Measurements from ENCODE around the gene FNIP2. TPM values are rescaled to one million over a fixed set of nuclear protein-coding genes. Genes with fewer than 3 reads are reported as not detected.
"Not testable (repeated sequence)": the region's sequence is repeated elsewhere in the genome, so short reads cannot be mapped to it uniquely, and the experiment has no call there.

Gene FNIP2
- total RNA-seq, 2 experiments from 2014 or later, result 12.3 to 17.1 TPM

DNA sequence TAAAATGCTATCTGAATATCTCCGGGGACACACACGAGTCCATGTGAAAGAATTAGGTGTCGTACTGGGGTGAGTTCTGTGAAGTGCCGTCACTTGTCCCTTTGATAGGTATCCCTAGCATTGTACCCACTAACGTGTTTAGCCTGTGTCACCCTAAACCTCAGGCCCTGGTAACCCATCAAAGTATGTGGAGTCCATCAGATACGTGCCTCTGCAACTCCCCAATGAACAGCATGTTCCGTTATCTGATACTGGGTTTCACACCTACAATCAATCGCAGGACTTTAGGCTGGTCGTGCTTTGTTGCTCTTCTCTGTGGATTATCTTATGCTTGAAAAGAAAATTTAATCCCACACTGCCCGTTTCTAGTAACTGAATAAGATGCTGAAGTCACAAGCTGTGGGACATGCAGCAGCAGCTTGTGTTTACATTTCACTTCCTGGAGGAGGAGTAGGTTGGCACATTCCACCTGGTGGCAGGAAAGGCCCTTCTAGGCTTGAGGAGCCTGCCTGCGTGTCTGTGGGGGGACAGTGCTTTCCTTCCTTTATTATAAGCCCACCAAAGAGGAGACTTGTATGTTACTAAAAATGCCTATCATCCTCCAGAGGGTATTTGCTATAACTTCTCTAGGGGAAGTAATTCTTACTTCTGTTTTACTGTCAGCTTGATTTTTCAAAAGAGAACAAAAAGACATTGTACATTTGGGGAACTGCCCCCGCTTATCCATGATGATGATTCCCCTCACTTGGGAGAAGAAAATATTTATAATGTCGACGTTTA is 127.2 kb downstream of the FNIP2 start:
- no peak for ATAC-seq
- Mint-ChIP-seq H3K27ac (no peak overlapping the region), H3K27me3 (no peaks in the 10 kb centered on the region), H3K4me3 (no peak overlapping the region), H3K4me1 (peaks cover 14% of the 10 kb centered on the region), H3K9me3 (ENCODE audit: low read depth) (peaks cover 4% of the 10 kb centered on the region), H3K36me3 (peaks cover 44% of the 10 kb centered on the region)
- DNase-seq, result no peak
- CTCF ChIA-PET, result no interaction called here

DNA sequence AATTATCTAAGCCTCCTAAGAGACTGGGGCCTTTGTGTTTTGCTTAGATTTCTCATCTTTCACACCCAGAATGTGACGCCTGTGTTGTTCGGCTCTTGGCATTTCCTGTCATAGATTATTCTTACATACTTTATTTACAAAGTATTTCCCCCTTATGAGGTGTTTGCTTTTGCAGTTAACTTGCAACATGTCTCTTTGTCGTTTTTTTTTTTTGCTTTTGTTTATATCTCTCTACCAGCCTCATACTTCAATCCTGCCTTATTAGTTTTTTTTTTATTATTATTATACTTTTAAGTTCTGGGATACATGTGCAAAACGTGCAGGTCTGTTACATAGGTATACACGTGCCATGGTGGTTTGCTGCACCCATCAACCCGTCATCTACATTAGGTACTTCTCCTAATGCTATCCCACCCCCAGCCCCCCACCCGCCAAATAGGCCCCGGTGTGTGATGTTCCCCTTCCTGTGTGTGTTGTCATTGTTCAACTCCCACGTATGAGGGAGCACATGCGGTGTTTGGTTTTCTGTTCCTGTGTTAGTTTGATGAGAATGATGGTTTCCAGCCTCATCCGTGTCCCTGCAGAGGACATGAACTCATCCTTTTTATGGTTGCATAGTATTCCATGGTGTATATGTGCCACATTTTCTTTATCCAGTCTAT is 127.9 kb downstream of the FNIP2 start:
- H3K27ac Mint-ChIP-seq; H3K9me3 Mint-ChIP-seq (ENCODE audit: low read depth); H3K4me3 Mint-ChIP-seq; CTCF ChIA-PET; ATAC-seq; H3K27me3 Mint-ChIP-seq; DNase-seq: not testable (repeated sequence)
- Mint-ChIP-seq H3K4me1 (peaks cover 19% of the 10 kb centered on the region), H3K36me3 (peaks cover 48% of the 10 kb centered on the region)

DNA sequence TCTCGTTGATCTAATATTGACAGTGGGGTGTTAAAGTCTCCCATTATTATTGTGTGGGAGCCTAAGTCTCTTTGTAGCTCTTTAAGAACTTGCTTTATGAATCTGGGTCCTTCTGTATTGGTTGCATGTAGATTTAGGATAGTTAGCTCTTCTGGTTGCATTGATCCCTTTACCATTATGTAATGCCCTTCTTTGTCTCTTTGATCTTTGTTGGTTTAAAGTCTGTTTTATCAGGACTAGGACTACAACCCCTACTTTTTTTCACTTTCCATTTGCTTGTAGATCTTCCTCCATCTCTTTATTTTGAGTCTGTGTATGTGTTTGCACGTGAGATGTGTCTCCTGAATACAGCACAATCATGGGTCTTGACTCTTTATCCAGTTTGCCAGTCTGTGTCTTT is 131.6 kb downstream of the FNIP2 start:
- H3K4me1 Mint-ChIP-seq, result peaks cover 38% of the 10 kb centered on the region
- H3K4me3 Mint-ChIP-seq; H3K9me3 Mint-ChIP-seq (ENCODE audit: low read depth); H3K27ac Mint-ChIP-seq; CTCF ChIA-PET; H3K27me3 Mint-ChIP-seq; ATAC-seq; DNase-seq: not testable (repeated sequence)
- peaks cover 67% of the 10 kb centered on the region for H3K36me3 Mint-ChIP-seq

DNA sequence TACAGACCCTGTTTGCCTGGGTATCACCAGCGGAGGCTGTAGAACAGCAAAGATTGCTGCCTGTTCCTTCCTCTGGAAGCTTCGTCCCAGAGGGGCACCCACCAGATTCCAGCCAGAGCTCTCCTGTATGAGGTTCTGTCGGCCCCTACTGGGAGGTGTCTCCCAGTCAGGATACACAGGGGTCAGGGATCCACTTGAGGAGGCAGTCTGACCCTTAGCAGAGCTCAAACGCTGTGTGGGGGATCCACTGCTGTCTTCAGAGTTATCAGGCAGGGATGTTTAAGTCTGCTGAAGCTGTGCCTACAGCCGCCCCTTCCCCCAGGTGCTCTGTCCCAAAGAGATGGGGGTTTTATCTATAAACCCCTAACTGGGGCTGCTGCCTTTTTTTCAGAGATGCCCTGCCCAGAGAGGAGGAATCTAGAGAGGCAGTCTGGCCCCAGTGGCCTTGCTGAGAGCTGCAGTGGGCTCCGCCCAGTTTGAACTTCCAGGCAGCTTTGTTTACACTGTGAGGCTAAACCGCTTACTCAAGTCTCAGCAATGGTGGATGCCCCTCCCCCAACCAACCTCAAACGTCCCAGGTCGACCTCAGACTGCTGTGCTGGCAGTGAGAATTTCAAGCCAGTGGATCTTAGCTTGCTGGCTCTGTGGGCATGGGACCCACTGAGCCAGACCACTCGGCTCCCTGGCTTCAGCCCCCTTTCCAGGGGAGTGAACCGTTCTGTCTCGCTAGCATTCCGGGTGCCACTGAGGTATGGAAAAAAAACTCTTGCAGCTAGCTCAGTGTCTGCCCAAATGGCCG is 133.7 kb downstream of the FNIP2 start:
- peak; percentile 80 for DNase-seq
- Mint-ChIP-seq H3K27ac (peak overlapping the region; percentile 27), H3K36me3 (peaks cover 67% of the 10 kb centered on the region), H3K4me1 (peaks cover 45% of the 10 kb centered on the region)
- H3K9me3 Mint-ChIP-seq (ENCODE audit: low read depth); CTCF ChIA-PET; H3K27me3 Mint-ChIP-seq; H3K4me3 Mint-ChIP-seq: not testable (repeated sequence)
- ATAC-seq, result peak; percentile 86

DNA sequence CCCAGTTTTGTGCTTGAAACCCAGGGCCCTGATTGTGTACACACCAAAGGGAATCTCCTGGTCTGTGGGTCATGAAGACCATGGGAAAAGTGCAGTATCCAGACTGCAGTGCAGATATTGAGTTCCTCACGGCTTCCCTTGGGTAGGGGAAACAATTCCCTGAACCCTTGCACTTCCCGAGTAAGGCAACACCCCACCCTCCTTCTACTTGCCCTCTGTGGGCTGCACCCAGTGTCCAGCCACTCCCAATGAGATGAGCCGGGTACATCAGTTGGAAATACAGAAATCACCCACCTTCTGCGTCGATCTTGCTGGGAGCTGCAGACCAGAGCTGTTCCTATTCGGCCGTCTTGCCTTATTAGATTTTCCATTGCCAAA is 134.2 kb downstream of the FNIP2 start:
- H3K9me3 Mint-ChIP-seq (ENCODE audit: low read depth), result peaks cover 4% of the 10 kb centered on the region
- DNase-seq (no peak), ATAC-seq (no peak)
- CTCF ChIA-PET, result no interaction called here
- no peaks in the 10 kb centered on the region for H3K27me3 Mint-ChIP-seq
- H3K4me1 Mint-ChIP-seq, result peaks cover 45% of the 10 kb centered on the region
- H3K36me3 Mint-ChIP-seq, result peaks cover 61% of the 10 kb centered on the region
- H3K27ac Mint-ChIP-seq, result peak overlapping the region; percentile 27
- H3K4me3 Mint-ChIP-seq, result no peak overlapping the region

DNA sequence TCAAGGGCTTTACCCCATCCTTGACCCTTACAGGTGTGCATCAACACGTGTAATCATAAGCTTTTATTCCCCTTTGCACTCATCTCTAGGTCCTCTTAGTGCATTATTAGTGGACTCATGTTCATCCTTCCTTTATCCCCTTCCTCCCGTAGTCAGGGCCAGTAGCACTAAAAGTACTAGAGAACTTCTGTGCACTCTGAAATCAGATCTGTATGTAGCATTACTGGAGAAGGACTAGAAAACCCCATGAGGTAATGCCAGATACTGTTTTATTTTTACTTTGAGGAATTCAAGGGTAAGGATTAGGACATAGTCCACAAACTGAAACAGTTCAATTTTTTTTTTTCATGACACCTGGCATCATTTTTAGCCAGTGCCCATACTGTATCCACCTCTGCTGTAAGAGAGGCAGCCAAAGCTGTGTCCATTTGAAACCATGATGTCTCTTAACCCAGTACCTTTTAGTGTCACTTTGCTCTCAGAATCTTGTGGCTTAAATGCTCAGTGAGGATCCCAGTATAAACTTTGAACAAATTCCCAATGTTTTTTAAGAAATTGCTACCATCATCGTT is 134.7 kb downstream of the FNIP2 start:
- H3K36me3 Mint-ChIP-seq, result peaks cover 57% of the 10 kb centered on the region
- no peak overlapping the region for H3K27ac Mint-ChIP-seq
- no peak overlapping the region for H3K4me3 Mint-ChIP-seq
- ATAC-seq, result no peak
- H3K9me3 Mint-ChIP-seq (ENCODE audit: low read depth), result peaks cover 4% of the 10 kb centered on the region
- H3K27me3 Mint-ChIP-seq, result no peaks in the 10 kb centered on the region
- DNase-seq, result no peak
- peaks cover 45% of the 10 kb centered on the region for H3K4me1 Mint-ChIP-seq
- CTCF ChIA-PET, result interaction anchor here (2.0 kb wide), 1 partner anchor 10 kb away, joined by 5 read pairs; no protein-coding TSS in a partner anchor

DNA sequence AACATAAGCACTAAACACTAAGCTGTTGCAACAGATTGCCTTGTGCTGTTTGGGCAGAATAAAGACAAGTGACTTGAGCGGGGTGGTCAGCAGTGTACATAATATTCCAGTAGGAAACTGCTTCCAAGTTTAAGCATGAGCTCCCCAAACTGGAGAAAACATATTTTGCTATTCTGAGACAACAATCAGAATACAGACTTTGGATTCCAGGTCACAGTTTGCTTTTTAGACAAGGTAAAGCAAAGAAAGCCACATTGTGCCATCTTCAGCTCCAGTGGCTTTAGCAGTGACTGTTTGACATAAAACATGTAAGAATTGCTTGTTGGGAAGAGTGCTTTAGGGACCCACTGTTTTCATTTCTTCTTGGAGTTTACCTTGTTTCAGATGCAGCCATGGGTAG is 136.0 kb downstream of the FNIP2 start:
- H3K27me3 Mint-ChIP-seq, result no peaks in the 10 kb centered on the region
- DNase-seq (no peak), ATAC-seq (no peak)
- peaks cover 4% of the 10 kb centered on the region for H3K9me3 Mint-ChIP-seq (ENCODE audit: low read depth)
- H3K36me3 Mint-ChIP-seq, result peaks cover 44% of the 10 kb centered on the region
- CTCF ChIA-PET, result interaction anchor here (0.7 to 2.0 kb wide), 3 partner anchors 9 to 517 kb away, joined by 3 to 5 read pairs (median 3); no protein-coding TSS in a partner anchor
- no peak overlapping the region for H3K4me3 Mint-ChIP-seq
- no peak overlapping the region for H3K27ac Mint-ChIP-seq
- peaks cover 40% of the 10 kb centered on the region for H3K4me1 Mint-ChIP-seq

DNA sequence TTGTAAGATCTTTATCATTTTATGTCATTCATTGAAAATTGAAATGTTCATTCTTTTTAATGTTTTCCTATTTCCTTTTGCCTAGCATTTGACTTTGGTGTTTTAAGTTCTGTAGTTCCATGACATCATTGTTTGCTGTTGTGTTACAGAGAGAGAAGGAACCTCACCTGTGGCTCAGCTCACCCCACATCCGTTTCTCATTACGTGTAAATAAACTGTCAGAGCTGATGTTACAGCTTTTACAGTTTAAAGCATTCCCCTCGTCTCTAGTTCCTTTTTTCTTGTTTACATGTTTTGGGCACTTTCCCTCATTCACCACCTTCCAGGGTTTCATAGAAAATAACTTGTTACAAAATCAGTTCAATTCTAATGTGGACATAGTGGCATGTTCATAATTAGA is 137.2 kb downstream of the FNIP2 start:
- CTCF ChIA-PET, result interaction anchor here (0.6 kb wide), 1 partner anchor 48 kb away, joined by 4 read pairs; no protein-coding TSS in a partner anchor
- Mint-ChIP-seq H3K4me1 (peaks cover 35% of the 10 kb centered on the region), H3K27ac (peak overlapping the region; percentile 82), H3K36me3 (peaks cover 39% of the 10 kb centered on the region), H3K4me3 (no peak overlapping the region), H3K27me3 (no peaks in the 10 kb centered on the region), H3K9me3 (ENCODE audit: low read depth) (no peaks in the 10 kb centered on the region)
- ATAC-seq (peak; percentile 74), DNase-seq (peak; percentile 77)

DNA sequence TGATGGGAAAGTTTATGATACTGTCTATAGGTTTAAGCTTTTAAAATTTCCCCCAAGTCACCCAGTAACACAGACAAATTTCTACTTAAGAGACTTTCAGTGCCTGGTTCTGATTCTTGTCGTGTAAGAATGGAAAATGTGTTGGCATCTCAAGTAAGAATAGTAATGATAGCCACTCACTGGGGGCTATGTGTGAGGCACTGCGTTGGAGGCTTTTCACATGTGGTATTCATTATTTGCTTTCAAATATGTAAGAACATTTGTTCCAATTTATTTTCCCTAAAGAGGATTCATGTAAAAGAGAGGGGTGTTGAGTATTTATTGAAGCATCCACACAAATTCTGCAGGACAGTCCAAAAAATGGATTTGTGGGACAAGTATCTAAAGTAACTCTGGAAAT is 143.6 kb downstream of the FNIP2 start:
- ATAC-seq, result no peak
- CTCF ChIA-PET, result interaction anchor here (1.2 kb wide), 1 partner anchor 290 kb away, joined by 3 read pairs; no protein-coding TSS in a partner anchor
- DNase-seq, result no peak
- H3K9me3 Mint-ChIP-seq (ENCODE audit: low read depth), result no peaks in the 10 kb centered on the region
- no peak overlapping the region for H3K4me3 Mint-ChIP-seq
- H3K4me1 Mint-ChIP-seq, result no peaks in the 10 kb centered on the region
- no peak overlapping the region for H3K27ac Mint-ChIP-seq
- H3K27me3 Mint-ChIP-seq, result no peaks in the 10 kb centered on the region
- H3K36me3 Mint-ChIP-seq, result peaks cover 4% of the 10 kb centered on the region

DNA sequence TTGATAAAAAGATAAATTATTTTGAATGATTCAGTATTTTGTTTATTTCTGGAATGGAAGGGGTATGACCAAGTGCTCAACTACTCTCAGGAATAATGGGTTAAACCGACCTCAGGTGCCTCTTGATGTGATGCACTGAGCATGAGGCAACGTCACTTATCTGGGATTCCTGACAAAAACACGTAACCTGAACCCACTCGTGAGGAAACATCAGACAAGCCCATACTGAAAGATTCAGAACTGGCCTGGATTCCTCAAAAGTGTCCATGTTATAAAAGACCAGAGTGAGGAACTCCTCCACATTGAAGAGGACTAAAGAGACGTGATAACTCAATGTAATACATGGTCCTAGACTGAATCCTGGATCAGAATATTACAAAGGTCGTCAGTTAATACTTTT is 144.0 kb downstream of the FNIP2 start:
- H3K9me3 Mint-ChIP-seq (ENCODE audit: low read depth), result no peaks in the 10 kb centered on the region
- H3K27ac Mint-ChIP-seq, result no peak overlapping the region
- no peaks in the 10 kb centered on the region for H3K27me3 Mint-ChIP-seq
- peaks cover 4% of the 10 kb centered on the region for H3K36me3 Mint-ChIP-seq
- CTCF ChIA-PET, result interaction anchor here (1.8 kb wide), 1 partner anchor 8 kb away, joined by 5 read pairs; no protein-coding TSS in a partner anchor
- H3K4me3 Mint-ChIP-seq, result no peak overlapping the region
- no peaks in the 10 kb centered on the region for H3K4me1 Mint-ChIP-seq
- DNase-seq, result no peak
- ATAC-seq, result no peak

DNA sequence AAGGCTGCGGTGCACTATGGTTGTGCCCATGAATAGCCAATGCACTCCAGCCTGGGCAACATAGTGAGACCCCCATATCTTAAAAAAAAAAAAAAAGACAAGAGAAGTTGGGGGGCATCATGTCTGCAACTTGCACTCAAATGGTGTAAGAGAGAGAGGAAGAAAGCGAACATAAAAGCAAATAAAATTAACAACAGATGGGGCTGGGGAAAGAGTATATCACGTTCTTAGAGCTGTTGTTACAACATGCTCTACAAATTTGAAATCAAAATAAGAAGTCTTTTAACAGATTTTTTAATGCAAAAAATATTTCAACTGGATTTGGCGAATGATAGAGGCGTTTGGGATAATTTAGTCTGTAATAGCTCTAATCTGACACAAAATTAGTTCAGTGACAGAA is 144.9 kb downstream of the FNIP2 start:
- Mint-ChIP-seq H3K36me3 (peaks cover 4% of the 10 kb centered on the region), H3K27me3 (no peaks in the 10 kb centered on the region), H3K4me1 (no peaks in the 10 kb centered on the region), H3K4me3 (no peak overlapping the region), H3K27ac (no peak overlapping the region), H3K9me3 (ENCODE audit: low read depth) (no peaks in the 10 kb centered on the region)
- ATAC-seq (no peak), DNase-seq (no peak)
- CTCF ChIA-PET, result interaction anchor here (1.0 to 1.8 kb wide), 3 partner anchors 9 to 35 kb away, joined by 3 to 5 read pairs (median 3); no protein-coding TSS in a partner anchor

DNA sequence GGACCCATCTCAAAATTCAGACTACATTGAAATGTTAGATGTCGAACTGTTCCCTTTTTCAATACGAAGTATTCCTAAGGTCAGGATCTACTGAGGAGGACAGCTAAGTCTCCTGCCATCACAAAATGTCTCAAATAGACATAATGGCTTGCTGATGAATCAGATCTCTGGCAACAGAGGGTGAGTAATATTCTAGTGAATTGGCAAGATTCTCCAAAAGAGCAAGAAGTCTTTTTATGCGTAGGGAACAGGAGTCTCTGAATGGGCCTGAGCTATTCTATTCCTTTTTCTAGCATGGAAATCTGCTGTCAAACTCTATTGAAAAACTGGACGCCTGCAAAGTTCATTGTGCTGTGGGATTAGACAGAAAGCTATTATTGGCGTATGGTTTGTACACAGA is 145.4 kb downstream of the FNIP2 start:
- peaks cover 4% of the 10 kb centered on the region for H3K36me3 Mint-ChIP-seq
- no peak overlapping the region for H3K27ac Mint-ChIP-seq
- no peaks in the 10 kb centered on the region for H3K27me3 Mint-ChIP-seq
- CTCF ChIA-PET, result interaction anchor here (1.0 to 1.8 kb wide), 3 partner anchors 9 to 34 kb away, joined by 3 to 5 read pairs (median 3); no protein-coding TSS in a partner anchor
- ATAC-seq (no peak), DNase-seq (no peak)
- no peaks in the 10 kb centered on the region for H3K4me1 Mint-ChIP-seq
- H3K9me3 Mint-ChIP-seq (ENCODE audit: low read depth), result no peaks in the 10 kb centered on the region
- H3K4me3 Mint-ChIP-seq, result no peak overlapping the region

DNA sequence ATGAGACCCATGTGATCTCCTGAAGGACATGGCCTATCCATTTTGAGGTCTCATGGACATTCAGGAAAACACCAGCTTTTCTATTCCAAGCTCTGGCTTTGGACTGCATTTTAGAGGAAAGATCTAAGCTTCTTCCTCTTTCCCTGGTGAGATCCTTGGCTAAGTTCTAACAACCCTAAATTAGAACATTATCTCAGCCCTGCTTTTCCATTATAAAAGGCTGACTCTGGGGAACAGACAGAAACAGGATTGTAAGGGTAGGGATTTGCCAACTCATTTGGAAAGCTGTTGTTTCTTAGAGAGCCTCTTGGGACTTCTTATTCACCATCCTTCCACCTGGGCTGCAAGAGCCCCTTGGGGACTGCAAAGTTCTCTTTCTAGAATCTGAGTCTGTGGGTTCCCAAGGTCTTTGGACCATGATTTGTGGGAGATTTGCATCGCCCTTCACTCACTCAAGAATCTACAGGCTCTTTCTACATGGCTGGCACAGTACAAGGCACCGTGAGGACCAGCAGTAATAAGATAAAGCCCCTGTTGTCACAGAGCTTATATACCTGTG is 146.9 kb downstream of the FNIP2 start:
- CTCF ChIA-PET, result no interaction called here
- DNase-seq (no peak), ATAC-seq (no peak)
- H3K4me3 Mint-ChIP-seq, result no peak overlapping the region
- H3K4me1 Mint-ChIP-seq, result no peaks in the 10 kb centered on the region
- no peak overlapping the region for H3K27ac Mint-ChIP-seq
- H3K36me3 Mint-ChIP-seq, result peaks cover 2% of the 10 kb centered on the region
- H3K9me3 Mint-ChIP-seq (ENCODE audit: low read depth), result peaks cover 3% of the 10 kb centered on the region
- H3K27me3 Mint-ChIP-seq, result no peaks in the 10 kb centered on the region

Data from activated CD8-positive, alpha-beta memory T cell treated with anti-CD3 and anti-CD28 coated beads, Interleukin-2, amount 10 ng/mL, durations not matched to agents 7 days and 5 days (primary cell).